Endothelial cell (in vitro differentiated cells): ENCODE measurements around the gene TTC13. TPM values are rescaled to one million over a fixed set of nuclear protein-coding genes. Genes with fewer than 3 reads are reported as not detected.

ENCODE experiments used
- DNase-seq: peaks from one replicate; pipeline ENCODE4 v3.0.0; 2021; ENCODE audit warnings: low spot score
- H3K27ac Mint-ChIP-seq: one replicate; pipeline ENCODE4 v1.8.0; 2021; ENCODE audit warnings: mixed read lengths, inconsistent platforms; ENCODE audit not compliant: unreplicated experiment
- H3K27me3 Mint-ChIP-seq: one replicate; pipeline ENCODE4 v1.8.0; 2021; ENCODE audit warnings: mild to moderate bottlenecking, moderate library complexity, mixed read lengths, inconsistent platforms; ENCODE audit not compliant: unreplicated experiment
- H3K36me3 Mint-ChIP-seq: one replicate; pipeline ENCODE4 v1.8.0; 2021; ENCODE audit warnings: mild to moderate bottlenecking, low read depth, mixed read lengths, inconsistent platforms; ENCODE audit not compliant: unreplicated experiment
- H3K4me1 Mint-ChIP-seq: one replicate; pipeline ENCODE4 v1.8.0; 2021; ENCODE audit warnings: mild to moderate bottlenecking, mixed read lengths, inconsistent platforms; ENCODE audit not compliant: unreplicated experiment
- H3K4me3 Mint-ChIP-seq: one replicate; pipeline ENCODE4 v1.8.0; 2021; ENCODE audit warnings: mild to moderate bottlenecking, mixed read lengths, inconsistent platforms; ENCODE audit not compliant: unreplicated experiment
- H3K9me3 Mint-ChIP-seq: one replicate; pipeline ENCODE4 v1.8.0; 2021; ENCODE audit warnings: mixed read lengths, inconsistent platforms; ENCODE audit not compliant: unreplicated experiment
- total RNA-seq: library from RNA; stranded (reverse); fragmentation: NEBNext Ultra II Directional; extraction: Animal tissue kit (Norgen Biotek cat#: 25700); gene quantifications from one replicate; pipeline ENCODE4 v1.2.1, GENCODE V29; 2021; ENCODE audit not compliant: unreplicated experiment
- TF ChIP-seq, protein P1 (sequence below): fragments of 200-600 bp; sonication (generic); IDR thresholded peaks from one replicate; pipeline ENCODE4 v1.5.0; 2021; ENCODE audit warnings: antibody characterized with exemption; ENCODE audit not compliant: unreplicated experiment

Gene TTC13
- total RNA-seq, 1 donor from 2014 or later, result 62.5 TPM

DNA sequence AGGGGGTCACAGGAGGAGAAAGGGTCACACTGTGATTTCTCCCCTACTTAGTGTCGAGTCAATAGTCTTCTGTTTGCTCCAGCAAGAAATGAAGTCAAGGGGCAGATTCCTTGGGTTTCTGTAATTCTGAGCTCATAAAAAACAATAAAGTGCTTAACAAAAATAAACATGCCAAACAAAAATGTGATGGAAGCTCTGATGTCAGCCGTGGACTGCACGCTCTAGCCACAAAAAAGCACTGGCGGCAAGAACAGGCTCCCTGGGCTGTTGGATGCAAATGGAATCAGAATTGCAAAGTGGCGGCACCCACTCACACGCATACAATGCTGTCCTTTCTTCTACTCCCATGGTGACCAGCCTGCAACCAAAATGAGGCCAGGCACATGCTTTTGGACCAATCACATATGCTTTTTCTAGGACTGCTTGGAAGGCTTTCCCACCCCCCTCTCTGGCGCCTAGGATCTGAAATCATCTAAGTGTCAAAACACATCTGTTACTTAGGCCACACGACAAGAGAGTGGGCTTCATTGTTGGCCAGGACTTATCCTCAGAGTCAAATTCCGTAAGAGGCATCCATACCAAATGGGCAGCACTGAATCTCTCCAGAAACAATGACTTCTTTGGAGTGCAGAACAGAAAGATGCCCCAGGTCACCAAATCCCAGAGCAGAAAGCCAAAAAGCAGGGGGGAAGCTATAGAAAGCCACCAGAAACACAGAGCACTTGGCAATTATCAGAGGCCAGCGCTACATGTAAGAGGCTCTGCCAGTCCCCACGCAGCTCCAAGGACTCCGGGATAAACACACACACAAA is 119.5 kb downstream of the TTC13 start:
- Mint-ChIP-seq H3K27me3 (peaks cover 6% of the 10 kb centered on the region), H3K36me3 (peaks cover 7% of the 10 kb centered on the region), H3K4me1 (peaks cover 21% of the 10 kb centered on the region), H3K9me3 (no peaks in the 10 kb centered on the region), H3K27ac (no peak overlapping the region), H3K4me3 (no peak overlapping the region)
- no peak for DNase-seq
- TF ChIP-seq, protein P1, sequence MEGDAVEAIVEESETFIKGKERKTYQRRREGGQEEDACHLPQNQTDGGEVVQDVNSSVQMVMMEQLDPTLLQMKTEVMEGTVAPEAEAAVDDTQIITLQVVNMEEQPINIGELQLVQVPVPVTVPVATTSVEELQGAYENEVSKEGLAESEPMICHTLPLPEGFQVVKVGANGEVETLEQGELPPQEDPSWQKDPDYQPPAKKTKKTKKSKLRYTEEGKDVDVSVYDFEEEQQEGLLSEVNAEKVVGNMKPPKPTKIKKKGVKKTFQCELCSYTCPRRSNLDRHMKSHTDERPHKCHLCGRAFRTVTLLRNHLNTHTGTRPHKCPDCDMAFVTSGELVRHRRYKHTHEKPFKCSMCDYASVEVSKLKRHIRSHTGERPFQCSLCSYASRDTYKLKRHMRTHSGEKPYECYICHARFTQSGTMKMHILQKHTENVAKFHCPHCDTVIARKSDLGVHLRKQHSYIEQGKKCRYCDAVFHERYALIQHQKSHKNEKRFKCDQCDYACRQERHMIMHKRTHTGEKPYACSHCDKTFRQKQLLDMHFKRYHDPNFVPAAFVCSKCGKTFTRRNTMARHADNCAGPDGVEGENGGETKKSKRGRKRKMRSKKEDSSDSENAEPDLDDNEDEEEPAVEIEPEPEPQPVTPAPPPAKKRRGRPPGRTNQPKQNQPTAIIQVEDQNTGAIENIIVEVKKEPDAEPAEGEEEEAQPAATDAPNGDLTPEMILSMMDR, result no peak

DNA sequence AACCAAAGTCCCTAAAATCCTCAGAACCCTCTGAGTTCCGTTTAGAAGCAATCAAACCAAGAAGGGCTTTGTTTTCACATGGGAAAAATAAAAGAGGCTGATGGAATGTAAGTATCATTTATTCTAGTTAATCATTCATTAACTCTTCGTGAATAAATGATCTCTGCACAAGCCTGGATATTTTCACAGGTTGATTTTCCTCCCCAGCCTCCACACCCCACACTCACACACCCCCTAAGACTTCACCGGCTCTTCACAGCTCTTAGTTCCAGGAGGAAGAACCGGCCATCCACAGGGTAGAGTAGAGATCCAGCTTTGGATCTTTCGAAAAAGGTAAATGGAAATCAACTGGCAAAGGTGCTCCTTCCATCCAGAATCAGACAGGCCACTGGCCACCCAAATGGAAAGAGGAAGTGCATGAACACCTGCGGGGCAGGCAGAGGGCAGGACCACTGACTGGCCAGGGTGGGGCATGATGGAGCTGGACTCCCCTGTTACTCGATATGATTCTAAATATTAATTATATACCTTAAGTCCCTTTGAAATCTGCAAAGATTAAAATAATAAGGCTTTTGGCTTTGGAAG is 120.3 kb downstream of the TTC13 start:
- peaks cover 6% of the 10 kb centered on the region for H3K27me3 Mint-ChIP-seq
- TF ChIP-seq, protein P1, result no peak
- H3K36me3 Mint-ChIP-seq, result peaks cover 10% of the 10 kb centered on the region
- H3K9me3 Mint-ChIP-seq, result no peaks in the 10 kb centered on the region
- peaks cover 16% of the 10 kb centered on the region for H3K4me1 Mint-ChIP-seq
- DNase-seq, result no peak
- H3K27ac Mint-ChIP-seq, result no peak overlapping the region
- H3K4me3 Mint-ChIP-seq, result no peak overlapping the region

DNA sequence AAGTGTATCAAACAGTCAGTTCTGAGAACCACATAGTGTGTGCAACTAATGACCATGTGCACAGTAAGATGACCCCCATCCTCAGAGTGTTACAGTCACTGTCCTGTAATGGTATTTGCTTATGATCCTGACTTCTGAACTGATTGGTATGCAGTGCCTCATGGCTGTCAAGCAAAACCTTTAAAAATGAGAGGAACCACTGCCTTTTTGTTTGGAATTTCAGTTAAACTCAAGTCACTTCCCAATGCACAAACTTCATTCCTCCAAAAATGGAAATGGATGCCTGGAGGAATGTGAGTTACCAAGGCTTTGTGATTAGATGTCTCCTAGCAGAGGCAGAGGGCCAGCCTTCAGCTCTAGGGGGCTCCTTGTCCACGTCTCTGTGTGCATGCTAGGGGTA is 120.8 kb downstream of the TTC13 start:
- Mint-ChIP-seq H3K36me3 (peaks cover 15% of the 10 kb centered on the region), H3K9me3 (no peaks in the 10 kb centered on the region), H3K27me3 (peaks cover 6% of the 10 kb centered on the region), H3K4me1 (peaks cover 11% of the 10 kb centered on the region), H3K4me3 (no peak overlapping the region), H3K27ac (no peak overlapping the region)
- TF ChIP-seq, protein P1, result no peak
- no peak for DNase-seq

DNA sequence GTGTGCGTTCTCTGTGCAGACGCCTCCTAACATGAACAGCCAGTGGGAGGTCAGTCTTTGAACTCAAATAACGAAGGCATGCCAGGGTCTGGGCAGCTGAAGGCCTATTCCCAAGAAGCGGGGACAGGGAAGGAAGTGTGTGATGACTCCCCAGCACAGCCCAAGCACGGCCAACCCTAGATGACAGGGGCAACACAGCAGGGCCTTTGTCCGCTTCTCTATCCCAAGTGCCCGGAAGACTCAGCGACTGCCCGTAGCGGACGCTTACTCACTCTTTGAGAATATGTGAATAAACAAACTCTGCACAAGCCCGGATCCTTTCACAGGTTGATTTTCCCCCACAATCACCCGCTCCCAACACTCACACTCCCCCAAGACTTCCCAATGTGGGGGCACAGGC is 121.6 kb downstream of the TTC13 start:
- no peak for DNase-seq
- no peaks in the 10 kb centered on the region for H3K9me3 Mint-ChIP-seq
- H3K36me3 Mint-ChIP-seq, result peaks cover 19% of the 10 kb centered on the region
- H3K4me3 Mint-ChIP-seq, result no peak overlapping the region
- TF ChIP-seq, protein P1, result no peak
- no peak overlapping the region for H3K27ac Mint-ChIP-seq
- peaks cover 6% of the 10 kb centered on the region for H3K27me3 Mint-ChIP-seq
- peaks cover 5% of the 10 kb centered on the region for H3K4me1 Mint-ChIP-seq

Other genes with a start within 250 kb of the TTC13 start
- gene CAPN9, start 231.5 kb downstream of the TTC13 start, total RNA-seq, result not detected
- gene C1orf198, start 110.3 kb downstream of the TTC13 start, total RNA-seq, result 22.2 TPM
- gene ARV1, start 233 bp upstream of the TTC13 start, total RNA-seq, result 8.3 TPM
- gene FAM89A, start 61.4 kb upstream of the TTC13 start, total RNA-seq, result 48.0 TPM
- 0.26 TPM for gene TRIM67, start 183.2 kb upstream of the TTC13 start, total RNA-seq